SK-N-SH (cell line): ENCODE measurements around the gene OXSM.

Experiments used
- EP300 ChIP-seq, 2 experiments: IDR thresholded peaks; 2 replicates each; pipeline versions ENCODE4 v1.4.0 to v1.6.1; 2012; ENCODE audit warnings: borderline replicate concordance in 1 of 2, low read depth in 1 of 2, low read length in 1 of 2
- FOXM1 ChIP-seq: IDR thresholded peaks from 2 replicates; pipeline ENCODE4 v1.4.0; 2012; ENCODE audit warnings: low read depth, mild to moderate bottlenecking
- NRF1 ChIP-seq: IDR thresholded peaks from 2 replicates; pipeline ENCODE4 v1.6.1; 2012; ENCODE audit warnings: low read depth, mild to moderate bottlenecking, low read length
- RAD21 ChIP-seq: IDR thresholded peaks from 2 replicates; pipeline ENCODE4 v1.6.1; 2012; ENCODE audit warnings: mild to moderate bottlenecking, low read length
- YY1 ChIP-seq: IDR thresholded peaks from 2 replicates; pipeline ENCODE4 v1.4.0; 2012; ENCODE audit warnings: low read depth, mild to moderate bottlenecking
- TF ChIP-seq, protein P1 (sequence below): fragments of 200-600 bp; sonication (generic); IDR thresholded peaks from 2 replicates; pipeline ENCODE4 v1.6.1; 2017; ENCODE audit warnings: antibody characterized with exemption, mild to moderate bottlenecking, moderate library complexity

DNA sequence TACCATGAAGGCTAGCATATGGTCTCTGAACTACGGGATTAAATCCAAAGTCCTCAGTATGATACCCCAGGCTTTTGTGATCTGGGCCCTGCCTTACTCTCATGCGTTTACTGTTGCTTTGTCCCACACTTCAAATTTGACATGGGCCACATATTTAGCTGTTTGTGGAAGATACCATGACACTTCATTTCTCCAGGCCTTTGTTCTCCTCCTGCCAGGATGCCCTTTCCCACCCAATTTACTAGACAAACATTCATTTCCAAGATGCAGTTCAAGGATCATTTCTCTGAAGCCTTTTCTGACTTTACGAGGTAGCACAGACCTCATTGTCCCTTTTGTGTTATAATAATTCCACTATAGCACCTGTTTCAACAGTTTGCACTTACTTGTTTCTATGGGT, 2.2 kb upstream of the OXSM start:
- TF ChIP-seq YY1 (no peak), EP300 (IDR thresholded peaks at IDR 0.05; ENCODE audit: borderline replicate concordance in 1 of 2, low read depth in 1 of 2, low read length in 1 of 2) (no peak), FOXM1 (no peak), NRF1 (no peak), RAD21 (no peak)
- TF ChIP-seq, protein P1, sequence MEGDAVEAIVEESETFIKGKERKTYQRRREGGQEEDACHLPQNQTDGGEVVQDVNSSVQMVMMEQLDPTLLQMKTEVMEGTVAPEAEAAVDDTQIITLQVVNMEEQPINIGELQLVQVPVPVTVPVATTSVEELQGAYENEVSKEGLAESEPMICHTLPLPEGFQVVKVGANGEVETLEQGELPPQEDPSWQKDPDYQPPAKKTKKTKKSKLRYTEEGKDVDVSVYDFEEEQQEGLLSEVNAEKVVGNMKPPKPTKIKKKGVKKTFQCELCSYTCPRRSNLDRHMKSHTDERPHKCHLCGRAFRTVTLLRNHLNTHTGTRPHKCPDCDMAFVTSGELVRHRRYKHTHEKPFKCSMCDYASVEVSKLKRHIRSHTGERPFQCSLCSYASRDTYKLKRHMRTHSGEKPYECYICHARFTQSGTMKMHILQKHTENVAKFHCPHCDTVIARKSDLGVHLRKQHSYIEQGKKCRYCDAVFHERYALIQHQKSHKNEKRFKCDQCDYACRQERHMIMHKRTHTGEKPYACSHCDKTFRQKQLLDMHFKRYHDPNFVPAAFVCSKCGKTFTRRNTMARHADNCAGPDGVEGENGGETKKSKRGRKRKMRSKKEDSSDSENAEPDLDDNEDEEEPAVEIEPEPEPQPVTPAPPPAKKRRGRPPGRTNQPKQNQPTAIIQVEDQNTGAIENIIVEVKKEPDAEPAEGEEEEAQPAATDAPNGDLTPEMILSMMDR: no peak
